Neuronal stem cell (in vitro differentiated cells): Measurements from ENCODE around the gene PIAS1.
A peak's percentile ranks its signal among the peaks of the same experiment; 100 is the strongest.

Experiments
- DNase-seq: peaks from one replicate; pipeline ENCODE4 v3.0.0-alpha.2; 2013; ENCODE audit warnings: low spot score
- H2AFZ ChIP-seq: one replicate; pipeline ENCODE4 v1.6.1; 2013; ENCODE audit warnings: mild to moderate bottlenecking, low read length, inconsistent platforms
- H2AK5ac ChIP-seq: 2 replicates; pipeline ENCODE4 v1.6.1; 2013; ENCODE audit warnings: low read depth, mild to moderate bottlenecking, inconsistent platforms, low read length, moderate library complexity, mixed read lengths
- H2BK120ac ChIP-seq: 2 replicates; pipeline ENCODE4 v1.6.1; 2013; ENCODE audit warnings: low read depth, mild to moderate bottlenecking, inconsistent platforms, low read length, moderate library complexity, mixed read lengths
- H2BK12ac ChIP-seq: one replicate; pipeline ENCODE4 v1.6.1; 2013; ENCODE audit warnings: low read length, inconsistent platforms
- H2BK15ac ChIP-seq: 2 replicates; pipeline ENCODE4 v1.6.1; 2013; ENCODE audit warnings: mild to moderate bottlenecking, low read length, inconsistent platforms, mixed read lengths
- H2BK5ac ChIP-seq: one replicate; pipeline ENCODE4 v1.6.1; 2013; ENCODE audit warnings: inconsistent platforms, mild to moderate bottlenecking, low read length, moderate library complexity
- H3K14ac ChIP-seq: one replicate; pipeline ENCODE4 v1.6.1; 2013; ENCODE audit warnings: low read length, inconsistent platforms
- H3K18ac ChIP-seq: 2 replicates; pipeline ENCODE4 v1.6.1; 2013; ENCODE audit warnings: low read length, inconsistent platforms
- H3K23ac ChIP-seq: 2 replicates; pipeline ENCODE4 v1.6.1; 2013; ENCODE audit warnings: low read depth, mild to moderate bottlenecking, mixed read lengths, low read length, inconsistent platforms; ENCODE audit not compliant: poor library complexity
- H3K27ac ChIP-seq: replicated peaks from 3 replicates; pipeline ENCODE4 v1.5.1; 2013; ENCODE audit warnings: low read length, inconsistent platforms
- H3K27me3 ChIP-seq, 3 experiments: 2 replicates each; pipeline ENCODE4 v1.6.1; 2013; ENCODE audit warnings: low read length in 3 of 3, mild to moderate bottlenecking in 2 of 3, inconsistent platforms in 1 of 3, low read depth in 1 of 3, mixed read lengths in 1 of 3, moderate library complexity in 1 of 3; ENCODE audit not compliant: control insufficient read depth in 3 of 3, insufficient read depth in 3 of 3
- H3K36me3 ChIP-seq, 2 donors: replicated peaks in 1 of 2; 2 replicates each; pipeline ENCODE4 v1.6.1; 2013; ENCODE audit warnings: low read length in 2 of 2; ENCODE audit not compliant: control insufficient read depth in 2 of 2, insufficient read depth in 2 of 2
- H3K4ac ChIP-seq: 2 replicates; pipeline ENCODE4 v1.6.1; 2013; ENCODE audit warnings: inconsistent platforms, mild to moderate bottlenecking, low read length, moderate library complexity
- H3K4me1 ChIP-seq, 2 donors: 1 replicate in 1 of 2; 2 replicates in 1 of 2; pipeline ENCODE4 v1.6.1; 2013; ENCODE audit warnings: low read length in 2 of 2, low read depth in 1 of 2; ENCODE audit not compliant: control insufficient read depth in 2 of 2, insufficient read depth in 1 of 2
- H3K4me2 ChIP-seq: one replicate; pipeline ENCODE4 v1.6.1; 2013; ENCODE audit warnings: mild to moderate bottlenecking, low read length, inconsistent platforms; ENCODE audit not compliant: insufficient read depth, poor library complexity, severe bottlenecking
- H3K4me3 ChIP-seq, 2 donors: 2 replicates each; pipeline ENCODE4 v1.5.1; 2013; ENCODE audit warnings: low read length in 2 of 2, mild to moderate bottlenecking in 2 of 2, inconsistent platforms in 1 of 2, moderate library complexity in 1 of 2
- H3K79me1 ChIP-seq: one replicate; pipeline ENCODE4 v1.6.1; 2013; ENCODE audit warnings: low read depth, mild to moderate bottlenecking, inconsistent platforms, low read length, moderate library complexity
- H3K9ac ChIP-seq: one replicate; pipeline ENCODE4 v1.6.1; 2013; ENCODE audit warnings: mild to moderate bottlenecking, low read depth, low read length, inconsistent platforms; ENCODE audit not compliant: poor library complexity
- H3K9me3 ChIP-seq, 2 donors: replicated peaks in 1 of 2; 2 replicates each; pipeline versions ENCODE3 to v1.6.1; 2013; ENCODE audit warnings: low read length in 2 of 2, mild to moderate bottlenecking in 2 of 2, inconsistent platforms in 1 of 2, low read depth in 1 of 2, mixed read lengths in 1 of 2, moderate library complexity in 1 of 2; ENCODE audit not compliant: control insufficient read depth in 2 of 2, insufficient read depth in 1 of 2
- H4K8ac ChIP-seq: one replicate; pipeline ENCODE4 v1.6.1; 2013; ENCODE audit warnings: low read depth, mild to moderate bottlenecking, inconsistent platforms, low read length, moderate library complexity
- H4K91ac ChIP-seq: one replicate; pipeline ENCODE4 v1.6.1; 2013; ENCODE audit warnings: low read length, low read depth, mild to moderate bottlenecking, inconsistent platforms; ENCODE audit not compliant: poor library complexity
- WGBS, 2 donors: extraction: QIAGEN DNeasy Blood & Tissue Kit; methylation state at CpG; one replicate each; pipeline ENCODE4 v1.1.7; 2013; ENCODE audit warnings: missing lambda C conversion rate in 2 of 2, mixed read lengths in 1 of 2; ENCODE audit not compliant: insufficient read length in 2 of 2, insufficient replicate concordance in 1 of 2; ENCODE audit errors: extremely low coverage in 2 of 2; 5-methylcytosine and 5-hydroxymethylcytosine counted together

PIAS1 gene

DNA sequence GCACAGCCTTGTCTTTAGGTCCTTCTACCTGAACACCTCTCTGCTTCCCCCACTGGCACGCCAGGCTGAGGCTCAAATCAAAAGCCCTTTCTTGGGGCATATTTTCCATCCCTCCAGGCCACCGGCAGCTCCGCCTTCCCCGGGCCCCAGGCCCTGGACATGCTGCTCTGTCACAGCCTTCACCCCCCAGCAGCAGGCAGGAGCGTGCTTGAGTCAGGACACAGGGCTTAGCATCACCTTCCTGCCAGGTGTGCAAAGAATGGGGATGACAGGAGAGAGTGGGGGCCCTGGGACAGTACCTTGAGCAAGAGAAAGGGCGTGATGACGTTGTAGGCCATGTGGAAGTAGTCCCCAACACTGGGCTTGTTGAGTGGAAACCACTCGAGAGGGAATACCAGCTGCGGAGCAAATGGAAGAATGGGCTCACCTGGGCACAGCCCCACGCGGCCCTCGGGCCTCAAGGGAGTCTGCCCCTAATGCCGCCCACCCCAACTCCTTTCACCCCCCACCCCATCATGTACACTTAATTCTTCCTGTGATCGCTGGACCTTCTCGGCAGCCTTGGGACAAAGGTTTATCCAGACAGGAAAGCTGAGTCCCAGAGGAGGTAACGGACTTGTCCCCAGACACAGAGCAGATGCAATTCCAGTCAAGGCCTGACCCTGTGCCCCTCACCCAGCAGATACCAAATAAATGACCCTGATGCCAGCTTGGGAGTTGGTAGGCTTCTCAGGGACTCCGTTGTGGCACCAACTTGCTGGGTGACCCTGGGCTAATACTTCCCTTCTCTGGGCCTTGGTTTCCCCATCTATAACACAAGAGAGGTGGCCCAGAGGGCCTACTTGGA is 160.1 kb downstream of the PIAS1 start:
- Histone ChIP-seq H2BK12ac (no peak overlapping the region), H3K14ac (no peak overlapping the region), H2AK5ac (peak overlapping the region; percentile 10), H3K27me3 (no peaks in the 10 kb centered on the region), H3K18ac (no peak overlapping the region), H4K8ac (no peak overlapping the region), H2AFZ (no peak overlapping the region), H3K79me1 (peaks cover 7% of the 10 kb centered on the region), H3K4me3 (no peak overlapping the region), H3K4me1 (peaks cover 0 to 4% of the 10 kb centered on the region in 2 donors), H3K9me3 (no peaks in the 10 kb centered on the region), H3K27ac (no peak overlapping the region), H3K9ac (peak overlapping the region; percentile 82), H3K4ac (no peak overlapping the region), H3K23ac (no peak overlapping the region), H2BK120ac (no peak overlapping the region), H3K4me2 (no peak overlapping the region), H2BK5ac (no peak overlapping the region), H4K91ac (no peak overlapping the region), H3K36me3 (peaks cover 12 to 86% of the 10 kb centered on the region in 2 donors), H2BK15ac (no peak overlapping the region)
- no CpG with 5 or more reads among the region's 17 CpGs for WGBS, 2 donors
- no peak for DNase-seq

DNA sequence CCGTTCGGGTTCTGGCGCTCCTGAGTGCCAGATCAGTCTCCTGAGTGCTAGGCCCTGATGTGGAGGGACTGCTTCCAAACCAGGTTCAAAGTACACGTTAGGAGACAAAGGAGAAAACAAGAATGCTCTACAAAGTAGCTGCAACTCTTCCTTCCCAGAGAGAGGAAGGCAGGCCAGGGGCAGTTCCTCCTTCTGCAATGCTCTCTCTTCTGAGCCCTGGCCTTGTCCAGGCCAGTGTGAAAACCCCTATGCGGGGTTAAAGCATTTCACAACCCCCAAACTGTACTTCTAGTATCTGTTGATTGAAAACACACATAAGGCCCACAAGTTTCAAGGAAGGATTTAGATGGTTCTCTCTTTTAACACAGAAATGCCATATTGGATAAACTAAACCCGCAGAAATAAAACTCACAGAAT is 160.7 kb downstream of the PIAS1 start:
- H3K79me1 ChIP-seq, result peaks cover 7% of the 10 kb centered on the region
- no CpG with 5 or more reads among the region's 6 CpGs for WGBS, 2 donors
- H2BK5ac ChIP-seq, result no peak overlapping the region
- no peak overlapping the region for H2BK120ac ChIP-seq
- no peak overlapping the region for H3K4ac ChIP-seq
- H3K4me1 ChIP-seq, result peaks cover 0 to 4% of the 10 kb centered on the region in 2 donors
- no peaks in the 10 kb centered on the region for H3K9me3 ChIP-seq
- H3K36me3 ChIP-seq, result peaks cover 9 to 86% of the 10 kb centered on the region in 2 donors
- no peak overlapping the region for H2AFZ ChIP-seq
- H2BK12ac ChIP-seq, result no peak overlapping the region
- no peak overlapping the region for H2AK5ac ChIP-seq
- no peak overlapping the region for H3K14ac ChIP-seq
- no peak overlapping the region for H3K4me2 ChIP-seq
- H4K8ac ChIP-seq, result no peak overlapping the region
- no peak overlapping the region for H3K9ac ChIP-seq
- no peak overlapping the region for H3K27ac ChIP-seq
- DNase-seq, result no peak
- no peak overlapping the region for H3K23ac ChIP-seq
- no peak overlapping the region for H3K4me3 ChIP-seq
- no peak overlapping the region for H4K91ac ChIP-seq
- H3K18ac ChIP-seq, result no peak overlapping the region
- no peaks in the 10 kb centered on the region for H3K27me3 ChIP-seq
- no peak overlapping the region for H2BK15ac ChIP-seq

DNA sequence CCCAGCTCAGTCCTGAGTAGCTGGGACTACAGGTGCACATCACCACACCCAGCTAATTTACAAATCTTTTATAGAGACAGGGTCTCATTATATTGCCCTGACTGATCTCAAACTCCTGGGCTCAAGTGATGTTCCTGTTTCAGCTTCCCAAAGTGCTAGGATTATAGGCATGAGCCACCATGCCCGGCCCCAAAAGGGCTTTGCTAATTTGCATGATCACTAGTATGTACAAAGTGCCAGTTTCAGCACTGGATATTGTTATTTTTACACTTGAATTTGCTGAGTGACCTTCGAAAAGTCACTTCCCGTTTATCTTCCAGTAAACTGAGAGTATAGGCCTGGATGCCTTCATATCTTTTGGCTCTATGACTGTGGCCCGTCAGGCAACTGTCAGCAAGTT is 163.2 kb downstream of the PIAS1 start:
- H2BK12ac ChIP-seq, result no peak overlapping the region
- peaks cover 3 to 6% of the 10 kb centered on the region in 2 donors for H3K9me3 ChIP-seq
- H2AFZ ChIP-seq, result no peak overlapping the region
- no peak overlapping the region for H2BK120ac ChIP-seq
- WGBS, 2 donors, result no CpG with 5 or more reads among the region's 4 CpGs
- H3K27me3 ChIP-seq, result no peaks in the 10 kb centered on the region
- no peak overlapping the region for H2BK5ac ChIP-seq
- no peak overlapping the region for H4K91ac ChIP-seq
- H4K8ac ChIP-seq, result no peak overlapping the region
- no peaks in the 10 kb centered on the region for H3K4me1 ChIP-seq
- H3K79me1 ChIP-seq, result peaks cover 9% of the 10 kb centered on the region
- no peak for DNase-seq
- H2BK15ac ChIP-seq, result no peak overlapping the region
- H3K18ac ChIP-seq, result no peak overlapping the region
- H3K4ac ChIP-seq, result no peak overlapping the region
- no peak overlapping the region for H3K4me3 ChIP-seq
- no peak overlapping the region for H3K9ac ChIP-seq
- no peak overlapping the region for H3K14ac ChIP-seq
- H2AK5ac ChIP-seq, result no peak overlapping the region
- H3K4me2 ChIP-seq, result no peak overlapping the region
- H3K27ac ChIP-seq, result no peak overlapping the region
- H3K23ac ChIP-seq, result no peak overlapping the region
- H3K36me3 ChIP-seq, result peaks cover 7 to 71% of the 10 kb centered on the region in 2 donors

DNA sequence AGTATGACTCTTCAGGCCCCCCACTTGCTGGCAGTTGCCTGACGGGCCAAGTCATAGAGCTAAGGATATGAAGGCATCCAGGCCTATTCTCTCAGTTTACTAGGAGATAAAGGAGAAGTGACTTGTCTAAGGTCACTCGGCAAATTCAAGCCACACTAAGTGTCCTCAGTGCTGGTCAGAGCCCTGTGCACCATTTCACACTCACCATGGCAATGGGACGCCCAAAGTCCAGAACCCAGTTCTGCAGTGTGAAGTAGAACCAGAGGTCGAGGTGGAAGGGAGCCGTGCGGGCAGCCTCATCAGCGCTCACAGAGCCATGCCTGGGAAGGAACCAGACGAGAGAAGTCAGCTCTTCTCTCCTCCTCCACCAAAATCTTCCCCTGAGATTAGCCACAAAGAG is 164.2 kb downstream of the PIAS1 start:
- H2BK12ac ChIP-seq, result no peak overlapping the region
- no peak overlapping the region for H3K18ac ChIP-seq
- no peak overlapping the region for H4K91ac ChIP-seq
- peaks cover 6 to 11% of the 10 kb centered on the region in 2 donors for H3K9me3 ChIP-seq
- no peaks in the 10 kb centered on the region for H3K4me1 ChIP-seq
- H3K36me3 ChIP-seq, result peaks cover 7 to 74% of the 10 kb centered on the region in 2 donors
- no peak overlapping the region for H3K4me2 ChIP-seq
- H3K9ac ChIP-seq, result no peak overlapping the region
- no peak overlapping the region for H3K14ac ChIP-seq
- H2BK15ac ChIP-seq, result no peak overlapping the region
- peaks cover 11% of the 10 kb centered on the region for H3K79me1 ChIP-seq
- H3K4me3 ChIP-seq, result no peak overlapping the region
- no peak for DNase-seq
- H3K27me3 ChIP-seq, result no peaks in the 10 kb centered on the region
- no CpG with 5 or more reads among the region's 8 CpGs for WGBS, 2 donors
- no peak overlapping the region for H3K27ac ChIP-seq
- no peak overlapping the region for H3K23ac ChIP-seq
- H2BK120ac ChIP-seq, result no peak overlapping the region
- H3K4ac ChIP-seq, result no peak overlapping the region
- H2AFZ ChIP-seq, result no peak overlapping the region
- no peak overlapping the region for H2BK5ac ChIP-seq
- H2AK5ac ChIP-seq, result no peak overlapping the region
- no peak overlapping the region for H4K8ac ChIP-seq
